ENCODE data around the gene VARS1. TPM values are rescaled to one million over a fixed set of nuclear protein-coding genes. Genes with fewer than 3 reads are reported as not detected.
"Not testable (repeated sequence)": the region's sequence is repeated elsewhere in the genome, so short reads cannot be mapped to it uniquely, and the experiment has no call there.

VARS1 gene
- total and polyA plus RNA-seq, 2 experiments from 2014 or later = 39.1 to 47.6 TPM

- no peaks in the 10 kb centered on the region for H4K20me1 ChIP-seq (ENCODE audit: insufficient read depth)
- no peaks in the 10 kb centered on the region for H3K9me3 ChIP-seq (ENCODE audit: low read depth)
- TF ChIP-seq EZH2phosphoT487 (IDR thresholded peaks at IDR 0.05; ENCODE audit: insufficient read depth, low read depth) = no peak
- TF ChIP-seq EZH2 (IDR thresholded peaks at IDR 0.05; ENCODE audit: insufficient read depth, poor library complexity, severe bottlenecking) = no peak
- peak; percentile 98 for DNase-seq
- H3K4me3 ChIP-seq = peak within 1 kb of the TSS; percentile 97
- in situ Hi-C loops (cut with MboI) = no loop called here
- peak within 1 kb of the TSS; percentile 96 for H2AFZ ChIP-seq
- H3K27me3 ChIP-seq (replicated peaks; ENCODE audit: insufficient read depth) = no peaks in the 10 kb centered on the region
- H3K4me1 ChIP-seq (ENCODE audit: insufficient read depth) = peaks cover 11% of the 10 kb centered on the region; the same call in 1 of the 2 replicates
- H3K27ac ChIP-seq = peak within 1 kb of the TSS; percentile 79
- WGBS, 2 experiments (ENCODE audit: low coverage in 1 of 2, low lambda C conversion rate in 2 of 2, missing lambda C conversion rate in 2 of 2) = 0 to 1% methylated on average over 42 to 51 of the region's 51 CpGs
- peaks cover 31% of the 10 kb centered on the region for H3K79me2 ChIP-seq (ENCODE audit: insufficient read depth)
- peak within 1 kb of the TSS; percentile 90 for H3K9ac ChIP-seq
- H3F3A ChIP-seq (ENCODE audit: insufficient read depth) = peaks cover 4% of the 10 kb centered on the region; the same call in 1 of the 2 replicates
- H3K36me3 ChIP-seq (ENCODE audit: low read depth) = no peaks in the 10 kb centered on the region
- H3K4me2 ChIP-seq (ENCODE audit: unreplicated experiment) = peak within 1 kb of the TSS; percentile 95
- H3K9me2 ChIP-seq (ENCODE audit: insufficient read depth) = no peaks in the 10 kb centered on the region
Observed at GRCh38 chr6:31806470-31807272, 11.1 kb upstream of the VARS1 start, which contains the start of gene LSM2. Gene LSM2 (minus strand): TSS chr6:31806966. CDS start chr6:31806757, 209 bp downstream.

- in situ Hi-C loops (cut with MboI) = no loop called here
- Histone ChIP-seq H3K79me2 (ENCODE audit: insufficient read depth) (peaks cover 32% of the 10 kb centered on the region), H2AFZ (peak overlapping the region; percentile 96), H3F3A (ENCODE audit: insufficient read depth) (peaks cover 4% of the 10 kb centered on the region; the same call in 1 of the 2 replicates), H3K4me1 (ENCODE audit: insufficient read depth) (peaks cover 11% of the 10 kb centered on the region; the same call in 1 of the 2 replicates), H3K9me2 (ENCODE audit: insufficient read depth) (no peaks in the 10 kb centered on the region), H3K9me3 (ENCODE audit: low read depth) (no peaks in the 10 kb centered on the region), H4K20me1 (ENCODE audit: insufficient read depth) (no peaks in the 10 kb centered on the region), H3K36me3 (ENCODE audit: low read depth) (no peaks in the 10 kb centered on the region; the same call in 1 of the 2 replicates), H3K4me3 (peak overlapping the region; percentile 97), H3K27me3 (replicated peaks; ENCODE audit: insufficient read depth) (no peaks in the 10 kb centered on the region), H3K9ac (peak overlapping the region; percentile 90), H3K27ac (peak overlapping the region; percentile 79), H3K4me2 (ENCODE audit: unreplicated experiment) (peak overlapping the region; percentile 95)
- peak; percentile 14 for DNase-seq
- TF ChIP-seq EZH2 (IDR thresholded peaks at IDR 0.05; ENCODE audit: insufficient read depth, poor library complexity, severe bottlenecking) (no peak), EZH2phosphoT487 (IDR thresholded peaks at IDR 0.05; ENCODE audit: insufficient read depth, low read depth) (no peak)
- WGBS, 2 experiments (ENCODE audit: low coverage in 1 of 2, low lambda C conversion rate in 2 of 2, missing lambda C conversion rate in 2 of 2) = 18 to 19% methylated on average over 7 of the region's 7 CpGs
Observed at GRCh38 chr6:31805939-31806469, 10.5 kb upstream of the VARS1 start.

DNA sequence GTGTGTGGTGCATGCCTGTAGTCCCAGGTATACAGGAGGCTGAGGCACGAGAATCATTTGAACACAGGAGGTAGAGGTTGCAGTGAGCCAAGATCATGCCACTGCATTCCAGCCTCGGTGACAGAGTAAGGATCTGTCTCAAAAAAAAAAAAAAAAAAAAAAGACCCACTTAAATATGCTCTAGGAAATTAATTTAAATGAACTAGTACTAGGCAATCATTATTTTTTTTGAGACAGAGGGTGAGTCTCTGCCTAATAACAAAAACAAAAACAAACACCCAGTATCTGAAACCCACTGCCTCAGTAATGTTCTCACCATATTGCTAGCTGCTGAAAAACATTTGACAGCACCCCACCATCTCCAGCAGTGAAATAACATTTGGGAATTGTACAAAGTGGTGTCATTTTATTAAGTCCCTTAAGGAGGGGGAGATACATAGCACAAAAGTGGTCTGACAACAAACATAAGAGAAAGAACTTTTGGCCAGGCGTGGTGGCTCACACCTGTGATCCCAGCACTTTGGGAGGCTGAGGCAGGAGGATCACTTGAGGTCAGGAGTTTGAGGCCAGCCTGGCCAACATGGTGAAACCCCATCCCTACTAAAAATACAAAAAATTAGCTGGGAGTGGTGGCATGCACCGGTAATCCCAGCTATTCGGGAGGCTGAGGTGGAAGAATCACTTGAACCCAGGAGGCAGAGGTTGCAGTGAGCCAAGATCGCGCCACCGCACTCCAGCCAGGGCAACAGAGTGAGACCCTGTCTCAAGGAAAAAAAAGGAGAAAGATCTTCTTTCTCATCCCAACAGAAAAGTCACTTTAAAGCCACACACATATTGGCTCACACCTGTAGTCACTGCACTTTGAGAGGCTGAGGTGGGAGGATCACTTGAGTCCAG, 5.7 kb upstream of the VARS1 start:
- H3K9me2 ChIP-seq (ENCODE audit: insufficient read depth); H2AFZ ChIP-seq; DNase-seq; H3K27me3 ChIP-seq (replicated peaks; ENCODE audit: insufficient read depth); H3K4me2 ChIP-seq (ENCODE audit: unreplicated experiment); H3K4me3 ChIP-seq; in situ Hi-C loops (cut with MboI); H3K4me1 ChIP-seq (ENCODE audit: insufficient read depth); H3K36me3 ChIP-seq (ENCODE audit: low read depth); H3K27ac ChIP-seq; H3K9me3 ChIP-seq (ENCODE audit: low read depth); H3K9ac ChIP-seq; H4K20me1 ChIP-seq (ENCODE audit: insufficient read depth): not testable (repeated sequence)
- peaks cover 29% of the 10 kb centered on the region for H3K79me2 ChIP-seq (ENCODE audit: insufficient read depth)
- 87 to 92% methylated on average over 8 of the region's 8 CpGs for WGBS, 2 experiments (ENCODE audit: low coverage in 1 of 2, low lambda C conversion rate in 2 of 2, missing lambda C conversion rate in 2 of 2)
- peaks cover 16% of the 10 kb centered on the region for H3F3A ChIP-seq (ENCODE audit: insufficient read depth)

GRCh38 chr6:31799781-31800180, 4.2 kb upstream of the VARS1 start:
- in situ Hi-C loops (cut with MboI) = no loop called here
- WGBS, 2 experiments (ENCODE audit: low coverage in 1 of 2, low lambda C conversion rate in 2 of 2, missing lambda C conversion rate in 2 of 2) = 56 to 63% methylated on average over 12 of the region's 12 CpGs

More at GRCh38 chr6:31799781-31800180, 4.2 kb upstream of the VARS1 start:
- H3K79me2 ChIP-seq (ENCODE audit: insufficient read depth) = peaks cover 21% of the 10 kb centered on the region
- no peak overlapping the region for H2AFZ ChIP-seq
- H3K4me1 ChIP-seq (ENCODE audit: insufficient read depth) = no peaks in the 10 kb centered on the region
- H3K27ac ChIP-seq = 0 out of 2 replicates have a peak overlapping the region, but pooled peaks have one; percentile 2
- H3K4me2 ChIP-seq (ENCODE audit: unreplicated experiment) = no peak overlapping the region
- H3K9me3 ChIP-seq (ENCODE audit: low read depth) = no peaks in the 10 kb centered on the region
- H3K4me3 ChIP-seq = no peak overlapping the region
- H4K20me1 ChIP-seq (ENCODE audit: insufficient read depth) = no peaks in the 10 kb centered on the region
- DNase-seq = peak; percentile 49
- no peaks in the 10 kb centered on the region for H3K27me3 ChIP-seq (replicated peaks; ENCODE audit: insufficient read depth)
- H3K9ac ChIP-seq = no peak overlapping the region
- no peaks in the 10 kb centered on the region for H3K9me2 ChIP-seq (ENCODE audit: insufficient read depth)
- H3F3A ChIP-seq (ENCODE audit: insufficient read depth) = peaks cover 19% of the 10 kb centered on the region
- no peaks in the 10 kb centered on the region; the same call in 1 of the 2 replicates for H3K36me3 ChIP-seq (ENCODE audit: low read depth)
- TF ChIP-seq EZH2 (IDR thresholded peaks at IDR 0.05; ENCODE audit: insufficient read depth, poor library complexity, severe bottlenecking) (no peak), EZH2phosphoT487 (IDR thresholded peaks at IDR 0.05; ENCODE audit: insufficient read depth, low read depth) (no peak)
